Measurements from ENCODE around the gene MBNL2. TPM values are rescaled to one million over a fixed set of nuclear protein-coding genes. Genes with fewer than 3 reads are reported as not detected.

The MBNL2 gene
- total RNA-seq, 1 donor from 2014 or later, result 12.4 TPM

DNA sequence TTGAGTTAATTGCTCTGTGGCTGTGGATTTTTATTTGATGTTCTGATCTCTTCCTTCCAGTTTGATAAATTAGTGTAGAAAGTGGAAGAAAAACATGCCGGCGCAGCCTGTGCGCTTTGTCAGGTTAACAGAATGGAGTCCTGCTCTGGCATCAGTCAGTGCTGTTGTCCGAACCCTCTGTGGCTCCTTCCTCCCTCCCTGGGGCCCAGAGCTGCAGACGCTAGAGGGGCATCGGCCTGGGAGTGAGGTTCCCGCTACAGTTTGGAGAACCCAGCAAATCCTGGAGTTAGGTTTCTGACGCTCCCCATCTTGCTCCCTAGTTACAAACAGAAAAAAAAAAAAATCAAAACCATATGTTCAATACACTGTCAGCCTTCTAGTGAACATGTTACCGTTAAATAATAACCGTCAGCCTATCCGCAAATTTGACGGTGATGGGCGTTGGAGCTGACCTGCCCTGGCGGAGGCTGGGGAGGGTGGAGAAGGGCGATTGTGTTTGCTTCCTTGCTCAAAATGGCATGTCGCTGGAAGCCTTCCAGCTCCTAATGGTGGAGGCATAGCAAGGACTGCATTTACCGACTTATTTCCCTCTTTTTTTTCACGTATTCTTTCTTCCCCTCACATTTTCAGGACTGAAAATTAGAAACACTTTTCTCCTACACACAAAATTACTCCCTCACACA, 13.6 kb downstream of the MBNL2 start:
- H3K4me1 Mint-ChIP-seq (ENCODE audit: low read depth, unreplicated experiment), result peaks cover 23% of the 10 kb centered on the region
- H3K27ac Mint-ChIP-seq (ENCODE audit: unreplicated experiment), result no peak overlapping the region
- H3K9me3 Mint-ChIP-seq (ENCODE audit: unreplicated experiment), result peaks cover 1% of the 10 kb centered on the region
- H3K27me3 Mint-ChIP-seq (ENCODE audit: unreplicated experiment), result no peaks in the 10 kb centered on the region
- no peak overlapping the region for H3K4me3 Mint-ChIP-seq (ENCODE audit: unreplicated experiment)
- TF ChIP-seq, protein P1, sequence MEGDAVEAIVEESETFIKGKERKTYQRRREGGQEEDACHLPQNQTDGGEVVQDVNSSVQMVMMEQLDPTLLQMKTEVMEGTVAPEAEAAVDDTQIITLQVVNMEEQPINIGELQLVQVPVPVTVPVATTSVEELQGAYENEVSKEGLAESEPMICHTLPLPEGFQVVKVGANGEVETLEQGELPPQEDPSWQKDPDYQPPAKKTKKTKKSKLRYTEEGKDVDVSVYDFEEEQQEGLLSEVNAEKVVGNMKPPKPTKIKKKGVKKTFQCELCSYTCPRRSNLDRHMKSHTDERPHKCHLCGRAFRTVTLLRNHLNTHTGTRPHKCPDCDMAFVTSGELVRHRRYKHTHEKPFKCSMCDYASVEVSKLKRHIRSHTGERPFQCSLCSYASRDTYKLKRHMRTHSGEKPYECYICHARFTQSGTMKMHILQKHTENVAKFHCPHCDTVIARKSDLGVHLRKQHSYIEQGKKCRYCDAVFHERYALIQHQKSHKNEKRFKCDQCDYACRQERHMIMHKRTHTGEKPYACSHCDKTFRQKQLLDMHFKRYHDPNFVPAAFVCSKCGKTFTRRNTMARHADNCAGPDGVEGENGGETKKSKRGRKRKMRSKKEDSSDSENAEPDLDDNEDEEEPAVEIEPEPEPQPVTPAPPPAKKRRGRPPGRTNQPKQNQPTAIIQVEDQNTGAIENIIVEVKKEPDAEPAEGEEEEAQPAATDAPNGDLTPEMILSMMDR (IDR thresholded peaks at IDR 0.05; ENCODE audit: partially characterized antibody, unreplicated experiment), result no peak
- no peak for DNase-seq
- peaks cover 6% of the 10 kb centered on the region for H3K36me3 Mint-ChIP-seq (ENCODE audit: unreplicated experiment)

DNA sequence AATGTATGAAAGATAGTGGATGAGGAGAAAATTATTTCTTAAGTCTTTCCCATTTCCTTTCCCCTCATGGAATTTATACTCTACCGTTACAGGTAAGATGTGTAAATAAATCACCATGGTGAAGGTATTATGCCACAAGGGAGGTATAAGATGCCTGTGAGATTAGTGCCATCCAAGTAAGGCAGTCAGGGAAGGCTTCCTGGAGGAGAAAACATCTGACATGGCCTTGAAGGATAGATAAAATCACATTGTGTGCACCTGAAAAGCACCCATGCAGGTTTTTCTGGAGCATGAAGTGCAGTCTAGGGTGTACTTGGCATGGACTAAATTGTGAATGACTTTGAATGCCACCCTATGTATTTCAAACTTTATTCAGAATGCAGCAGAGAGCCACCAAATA, 15.3 kb downstream of the MBNL2 start:
- Mint-ChIP-seq H3K27me3 (ENCODE audit: unreplicated experiment) (no peaks in the 10 kb centered on the region), H3K36me3 (ENCODE audit: unreplicated experiment) (peaks cover 6% of the 10 kb centered on the region), H3K27ac (ENCODE audit: unreplicated experiment) (no peak overlapping the region), H3K9me3 (ENCODE audit: unreplicated experiment) (peaks cover 3% of the 10 kb centered on the region), H3K4me1 (ENCODE audit: low read depth, unreplicated experiment) (peaks cover 22% of the 10 kb centered on the region), H3K4me3 (ENCODE audit: unreplicated experiment) (no peak overlapping the region)
- TF ChIP-seq, protein P1 (IDR thresholded peaks at IDR 0.05; ENCODE audit: partially characterized antibody, unreplicated experiment), result no peak
- no peak for DNase-seq

DNA sequence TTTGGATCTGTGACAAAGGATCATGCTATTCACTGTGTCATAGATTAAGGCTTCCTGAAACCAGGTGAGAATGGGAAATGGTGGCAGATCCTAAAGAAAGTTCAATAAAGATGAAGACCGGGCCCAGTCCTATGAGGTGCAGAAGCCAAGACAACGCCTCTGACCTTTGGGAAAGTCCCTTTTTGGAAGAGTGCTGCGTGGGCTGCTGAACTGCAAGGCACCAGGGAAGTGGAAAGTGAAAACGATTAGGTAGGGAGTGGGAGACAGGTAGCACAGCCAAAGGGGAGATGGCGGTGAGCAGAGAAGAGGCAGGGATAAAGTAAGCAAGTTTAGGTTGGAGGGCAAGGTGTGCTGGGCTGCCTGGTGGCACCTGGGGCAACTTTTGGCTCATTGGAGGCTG, 16.3 kb downstream of the MBNL2 start:
- Mint-ChIP-seq H3K9me3 (ENCODE audit: unreplicated experiment) (peaks cover 3% of the 10 kb centered on the region), H3K4me3 (ENCODE audit: unreplicated experiment) (no peak overlapping the region), H3K27me3 (ENCODE audit: unreplicated experiment) (no peaks in the 10 kb centered on the region), H3K4me1 (ENCODE audit: low read depth, unreplicated experiment) (peaks cover 30% of the 10 kb centered on the region), H3K27ac (ENCODE audit: unreplicated experiment) (no peak overlapping the region), H3K36me3 (ENCODE audit: unreplicated experiment) (peaks cover 6% of the 10 kb centered on the region)
- no peak for DNase-seq
- TF ChIP-seq, protein P1 (IDR thresholded peaks at IDR 0.05; ENCODE audit: partially characterized antibody, unreplicated experiment), result no peak

DNA sequence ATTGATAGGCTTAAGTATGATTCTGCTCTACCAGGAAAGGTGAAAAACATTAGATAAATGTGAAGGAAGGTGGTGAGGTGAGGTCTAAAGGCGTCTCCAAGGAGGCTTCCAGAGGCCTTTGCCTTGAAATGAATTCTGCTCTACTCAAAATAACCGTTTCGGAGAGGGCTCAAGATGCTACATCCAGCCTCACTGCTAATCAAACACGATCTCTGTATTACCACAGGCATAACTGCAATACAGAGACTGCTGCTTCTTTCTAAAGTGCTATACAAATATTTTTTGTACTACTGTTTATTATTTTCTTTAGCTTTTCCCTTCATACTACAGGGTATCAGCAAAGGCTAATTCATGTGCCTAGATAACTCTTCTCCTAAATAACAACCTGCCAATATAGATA, 16.8 kb downstream of the MBNL2 start:
- no peak for DNase-seq
- peaks cover 3% of the 10 kb centered on the region for H3K9me3 Mint-ChIP-seq (ENCODE audit: unreplicated experiment)
- TF ChIP-seq, protein P1 (IDR thresholded peaks at IDR 0.05; ENCODE audit: partially characterized antibody, unreplicated experiment), result no peak

DNA sequence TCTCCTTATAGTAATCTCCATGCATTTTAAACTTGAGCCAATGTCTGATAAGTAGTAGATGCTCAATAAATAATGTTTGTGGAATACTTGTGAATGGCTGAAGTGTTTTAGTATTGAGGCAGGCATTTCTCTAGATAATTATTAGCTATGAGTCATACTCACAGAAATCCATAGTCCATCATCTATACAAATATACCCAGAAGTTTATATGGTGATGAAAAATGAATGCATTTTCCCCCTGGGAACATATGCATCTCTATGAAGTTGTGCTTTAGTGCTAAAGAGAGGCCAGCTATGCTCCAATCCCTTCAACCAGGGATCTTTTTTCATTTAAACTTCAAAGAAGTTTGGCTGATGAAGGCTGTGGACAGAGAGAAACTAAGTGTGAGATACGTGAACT, 17.2 kb downstream of the MBNL2 start:
- Mint-ChIP-seq H3K27me3 (ENCODE audit: unreplicated experiment) (no peaks in the 10 kb centered on the region), H3K27ac (ENCODE audit: unreplicated experiment) (no peak overlapping the region), H3K4me1 (ENCODE audit: low read depth, unreplicated experiment) (peaks cover 30% of the 10 kb centered on the region), H3K4me3 (ENCODE audit: unreplicated experiment) (no peak overlapping the region), H3K9me3 (ENCODE audit: unreplicated experiment) (peaks cover 3% of the 10 kb centered on the region), H3K36me3 (ENCODE audit: unreplicated experiment) (peaks cover 6% of the 10 kb centered on the region)
- TF ChIP-seq, protein P1 (IDR thresholded peaks at IDR 0.05; ENCODE audit: partially characterized antibody, unreplicated experiment), result no peak
- no peak for DNase-seq

More for the DNA sequence above, 16.8 kb downstream of the MBNL2 start:
- Mint-ChIP-seq H3K36me3 (ENCODE audit: unreplicated experiment) (peaks cover 6% of the 10 kb centered on the region), H3K4me1 (ENCODE audit: low read depth, unreplicated experiment) (peaks cover 29% of the 10 kb centered on the region), H3K27ac (ENCODE audit: unreplicated experiment) (no peak overlapping the region), H3K27me3 (ENCODE audit: unreplicated experiment) (no peaks in the 10 kb centered on the region), H3K4me3 (ENCODE audit: unreplicated experiment) (no peak overlapping the region)
